ENCODE results near the gene PWWP2B.

- TF ChIP-seq POLR2A (IDR thresholded peaks at IDR 0.05; ENCODE audit: low read depth, low read length) (no peak), POLR2AphosphoS5 (IDR thresholded peaks at IDR 0.05; ENCODE audit: low read depth, low read length) (no peak), TAF1 (IDR thresholded peaks at IDR 0.05; ENCODE audit: low read depth, low read length) (no peak), SPI1 (IDR thresholded peaks at IDR 0.05; ENCODE audit: low read depth, low read length) (no peak), PAX5 (IDR thresholded peaks at IDR 0.05; ENCODE audit: insufficient read depth, low read length, severe bottlenecking) (no peak), POU2F2 (IDR thresholded peaks at IDR 0.05; ENCODE audit: low read depth, low read length) (no peak)
These were observed 4.7 kb upstream of the PWWP2B start for GRCh38 chr10:132392184-132392800.

Data from GM12891 (cell line).